GM10847 (cell line): Measurements from ENCODE around the gene BAX.

ENCODE experiments used
- POLR2A ChIP-seq: IDR thresholded peaks from 2 replicates; pipeline ENCODE4 v1.6.1; 2011; ENCODE audit not compliant: insufficient read length; ENCODE audit errors: extremely low read depth

BAX gene

DNA sequence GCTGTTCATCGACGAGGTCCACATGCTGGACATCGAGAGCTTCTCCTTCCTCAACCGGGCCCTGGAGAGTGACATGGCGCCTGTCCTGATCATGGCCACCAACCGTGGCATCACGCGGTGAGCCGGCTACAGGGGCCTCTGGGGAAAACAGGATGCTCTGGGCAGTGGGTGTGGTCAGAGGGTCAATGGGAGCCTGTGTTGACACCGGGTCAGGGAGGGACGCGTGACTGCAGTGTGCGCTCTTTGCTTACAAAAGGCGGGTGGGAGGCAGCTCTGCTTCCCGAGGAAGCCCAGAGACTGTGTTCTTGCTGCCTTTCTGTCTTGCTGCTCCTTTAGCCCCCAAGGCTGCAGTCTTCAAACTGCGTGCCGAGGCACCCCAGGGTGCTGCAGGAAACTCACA lies 56.5 kb downstream of the BAX start:
- TF ChIP-seq POLR2A = no peak
